ENCODE measurements around the gene CEP57L1.

CEP57L1 gene

DNA sequence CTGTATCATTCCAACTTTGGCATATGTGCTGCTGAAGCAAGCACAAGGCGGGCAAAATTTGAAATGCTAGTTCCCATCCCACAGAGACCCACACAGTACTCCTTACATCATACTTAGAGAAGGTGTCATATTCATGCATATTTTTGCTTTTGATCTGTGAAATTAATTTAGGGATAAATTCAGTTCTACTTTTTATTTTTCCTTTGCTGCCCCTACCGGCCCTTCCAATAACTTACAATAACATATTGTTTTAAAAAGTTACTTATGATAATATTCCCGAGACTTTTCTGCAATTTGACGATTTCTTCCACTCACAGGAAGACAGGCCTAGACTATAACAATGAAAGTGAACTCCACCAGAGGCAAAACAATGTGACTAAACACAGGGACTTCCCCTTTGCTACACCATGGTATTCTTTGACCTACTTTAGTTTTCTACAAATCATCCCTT lies 35.7 kb upstream of the CEP57L1 start:
- no peak overlapping the region for H3K4me3 ChIP-seq (ENCODE audit: low read length)
- no peak for TF ChIP-seq ZNF274 (IDR thresholded peaks at IDR 0.05; ENCODE audit: low read depth, low read length)

DNA sequence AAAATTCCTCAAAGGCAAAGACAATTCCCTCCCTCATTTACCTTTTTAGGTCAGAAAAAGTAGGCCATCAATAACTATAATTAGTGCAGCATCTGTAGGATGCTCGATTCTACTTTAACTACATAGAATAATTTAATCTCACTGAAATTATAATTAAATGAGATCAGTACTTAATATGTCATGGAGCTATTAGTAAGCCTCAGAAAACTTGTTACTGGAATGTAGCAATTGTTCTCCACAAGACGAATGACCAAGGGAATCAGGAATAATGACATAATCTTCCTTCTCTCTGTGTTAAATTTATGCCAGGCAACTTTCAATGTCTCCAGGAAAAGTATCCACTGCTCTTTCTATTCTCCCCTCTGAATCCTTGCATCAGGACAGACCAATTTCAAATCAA lies 34.7 kb upstream of the CEP57L1 start:
- H3K4me3 ChIP-seq (ENCODE audit: low read length): no peak overlapping the region

GRCh38 chr6:109062216-109062615 lies 33.1 kb upstream of the CEP57L1 start:
- H3K4me3 ChIP-seq (ENCODE audit: low read length): no peak overlapping the region
- TF ChIP-seq ZNF274 (IDR thresholded peaks at IDR 0.05; ENCODE audit: low read depth, low read length): no peak

More for the DNA sequence above, 34.7 kb upstream of the CEP57L1 start:
- TF ChIP-seq ZNF274 (IDR thresholded peaks at IDR 0.05; ENCODE audit: low read depth, low read length): no peak

DNA sequence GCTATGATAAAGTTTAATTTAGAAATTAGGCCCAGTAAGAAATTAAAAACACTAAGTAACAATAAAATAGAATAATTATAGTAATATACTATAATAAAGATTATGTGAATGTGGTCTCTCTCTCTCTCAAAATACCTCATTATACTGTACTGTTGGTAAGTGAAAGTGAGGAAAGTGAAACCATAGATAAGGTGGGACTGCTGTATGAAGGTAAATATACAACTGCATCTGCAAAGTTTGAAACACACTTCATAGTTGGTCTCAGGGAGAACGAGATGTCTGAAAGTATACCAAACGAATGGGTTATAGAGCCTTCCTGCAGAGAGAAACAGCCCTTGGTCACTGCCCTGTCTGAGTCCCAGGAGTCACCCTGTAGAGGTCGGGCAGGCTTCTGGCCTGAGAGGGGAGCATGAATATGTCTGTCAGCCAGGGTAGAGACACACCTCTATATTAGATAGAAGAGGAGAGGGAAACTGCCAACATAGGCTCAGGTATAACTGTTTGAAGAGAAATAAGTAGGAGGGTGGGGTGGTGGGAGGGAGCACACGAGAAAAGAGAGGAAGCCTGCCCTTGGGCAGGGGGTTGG lies 32.4 kb upstream of the CEP57L1 start:
- no peak for TF ChIP-seq ZNF274 (IDR thresholded peaks at IDR 0.05; ENCODE audit: low read depth, low read length)
- no peak overlapping the region for H3K4me3 ChIP-seq (ENCODE audit: low read length)

DNA sequence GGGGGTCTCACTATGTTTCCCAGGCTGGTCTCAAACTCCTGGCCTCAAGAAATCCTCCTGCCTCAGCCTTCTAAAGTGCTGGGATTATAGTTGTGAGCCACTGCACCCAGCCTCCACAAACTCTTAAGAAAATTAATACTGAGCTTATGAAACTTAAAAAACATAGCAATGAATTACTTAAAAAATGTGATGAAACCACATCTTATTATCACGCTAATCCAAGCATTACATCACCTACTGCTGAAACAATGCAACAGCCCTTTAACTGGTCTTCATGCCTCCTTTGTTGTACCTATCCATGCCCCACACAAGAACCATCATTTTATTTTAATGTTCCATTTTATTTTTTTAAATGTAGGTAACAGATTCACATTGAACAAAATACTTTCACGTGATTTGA lies 25.6 kb upstream of the CEP57L1 start:
- no peak for TF ChIP-seq ZNF274 (IDR thresholded peaks at IDR 0.05; ENCODE audit: low read depth, low read length)
- no peak overlapping the region for H3K4me3 ChIP-seq (ENCODE audit: low read length)

DNA sequence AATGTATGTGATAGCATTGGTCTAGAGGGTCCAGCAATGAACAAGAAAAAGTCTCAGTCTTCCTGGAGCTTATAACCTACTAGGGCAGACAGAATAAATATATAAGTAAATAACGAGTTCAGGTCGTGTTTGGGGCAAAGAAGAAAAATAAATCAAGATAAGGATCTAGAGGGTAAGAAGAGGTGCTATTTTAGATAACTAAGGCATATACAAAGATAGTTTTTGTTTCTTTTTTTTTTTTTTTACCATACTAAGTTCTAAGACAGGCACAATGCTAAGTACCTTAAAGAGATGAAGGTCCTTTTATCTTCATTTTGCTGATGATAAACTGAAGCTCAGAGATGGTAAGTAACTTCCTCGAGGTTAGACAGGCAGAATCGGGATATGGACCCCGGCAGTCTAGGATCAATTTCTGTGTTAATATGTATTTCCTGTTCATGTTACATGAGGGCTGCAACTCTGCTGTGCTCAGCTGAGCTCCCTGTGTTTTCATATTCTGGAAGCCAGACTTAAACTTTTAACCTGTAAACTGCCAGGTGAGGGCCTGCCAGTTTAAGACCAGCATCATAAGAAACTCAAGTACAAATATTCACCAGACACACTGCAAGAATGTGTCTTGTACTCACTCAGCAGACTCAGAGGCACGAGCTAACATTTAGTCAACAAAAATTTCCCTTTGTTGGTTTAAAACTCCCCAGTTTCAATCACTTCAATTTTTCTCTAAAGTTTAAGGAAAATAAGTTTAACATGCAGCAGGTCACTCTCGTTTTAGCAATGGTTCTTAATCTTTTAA lies 24.0 kb upstream of the CEP57L1 start:
- H3K4me3 ChIP-seq (ENCODE audit: low read length): no peak overlapping the region
- no peak for TF ChIP-seq ZNF274 (IDR thresholded peaks at IDR 0.05; ENCODE audit: low read depth, low read length)

DNA sequence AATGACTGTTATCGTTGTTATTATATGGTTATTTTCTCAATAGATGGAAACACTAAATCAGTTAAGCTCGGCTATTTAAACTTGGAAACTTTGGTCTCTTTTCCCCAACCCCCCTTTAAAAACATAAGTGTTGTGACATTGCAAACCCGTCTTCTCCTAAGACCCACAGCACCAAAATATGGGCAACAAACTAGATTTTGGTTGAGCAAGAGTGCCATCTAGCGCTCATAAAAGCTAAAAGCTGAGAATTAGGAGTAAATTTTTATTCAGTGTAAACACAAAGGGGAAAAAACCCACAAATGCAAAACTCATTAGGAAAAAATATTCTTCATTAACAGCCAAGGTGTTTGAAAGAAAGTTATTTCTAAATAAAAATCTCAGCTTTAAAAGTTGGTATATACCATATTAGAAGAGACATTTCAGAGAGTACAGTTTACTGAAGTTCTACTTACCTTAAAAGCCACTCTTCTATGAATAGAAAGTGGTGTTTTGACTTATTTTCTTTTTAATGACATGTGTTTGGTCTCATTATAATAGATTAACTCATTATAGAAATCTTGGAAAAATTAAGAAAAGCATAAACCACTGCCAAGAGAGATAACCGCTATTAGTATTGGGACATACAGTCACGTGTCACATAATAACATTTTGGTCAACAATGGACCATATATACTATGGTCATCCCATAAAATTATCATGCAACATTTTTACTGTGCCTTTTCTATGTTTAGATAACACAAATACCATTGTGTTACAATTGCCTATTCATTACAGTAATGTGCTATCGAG lies 21.8 kb upstream of the CEP57L1 start:
- TF ChIP-seq ZNF274 (IDR thresholded peaks at IDR 0.05; ENCODE audit: low read depth, low read length): no peak
- H3K4me3 ChIP-seq (ENCODE audit: low read length): no peak overlapping the region

DNA sequence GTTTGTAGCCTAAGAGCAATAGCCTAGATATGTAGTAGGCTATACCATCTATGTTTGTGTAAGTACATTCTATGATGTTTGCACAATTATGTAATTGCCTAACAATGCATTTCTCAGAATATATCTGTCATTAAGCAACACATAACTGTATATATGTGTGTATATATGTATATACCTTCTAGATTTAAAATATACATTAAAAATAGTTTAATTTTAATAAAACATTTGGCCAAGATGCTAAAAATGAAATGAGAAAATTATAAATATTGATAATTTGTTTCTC lies 21.2 kb upstream of the CEP57L1 start:
- no peak for TF ChIP-seq ZNF274 (IDR thresholded peaks at IDR 0.05; ENCODE audit: low read depth, low read length)
- no peak overlapping the region for H3K4me3 ChIP-seq (ENCODE audit: low read length)

- TF ChIP-seq ZNF274 (IDR thresholded peaks at IDR 0.05; ENCODE audit: low read depth, low read length): no peak
- no peak overlapping the region for H3K4me3 ChIP-seq (ENCODE audit: low read length)
Measured at GRCh38 chr6:109075934-109076333, 19.4 kb upstream of the CEP57L1 start.

DNA sequence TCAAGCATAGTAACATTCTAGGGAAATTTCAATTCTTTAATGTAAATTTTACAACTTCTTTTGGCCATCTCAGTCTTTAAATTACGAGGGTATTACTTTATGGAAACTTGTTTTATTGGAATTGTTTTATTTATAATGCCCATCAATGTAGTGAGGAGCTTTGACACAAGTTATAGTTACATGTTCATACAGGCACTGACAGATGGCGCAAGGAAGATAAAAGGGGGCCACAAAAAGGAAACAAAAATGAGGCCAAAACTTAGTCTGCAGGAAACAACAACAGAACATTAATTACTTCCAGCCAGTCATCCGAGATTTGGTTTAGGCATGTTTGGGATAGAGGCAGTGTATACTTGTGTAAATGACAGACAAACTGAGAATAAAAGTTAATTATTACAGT lies 18.9 kb upstream of the CEP57L1 start:
- TF ChIP-seq ZNF274 (IDR thresholded peaks at IDR 0.05; ENCODE audit: low read depth, low read length): no peak

GRCh38 chr6:109079981-109080380 lies 15.3 kb upstream of the CEP57L1 start:
- no peak for TF ChIP-seq ZNF274 (IDR thresholded peaks at IDR 0.05; ENCODE audit: low read depth, low read length)
- H3K4me3 ChIP-seq (ENCODE audit: low read length): no peak overlapping the region

More for the DNA sequence above, 18.9 kb upstream of the CEP57L1 start:
- no peak overlapping the region for H3K4me3 ChIP-seq (ENCODE audit: low read length)

GRCh38 chr6:109081026-109081425 lies 14.3 kb upstream of the CEP57L1 start:
- no peak overlapping the region for H3K4me3 ChIP-seq (ENCODE audit: low read length)
- TF ChIP-seq ZNF274 (IDR thresholded peaks at IDR 0.05; ENCODE audit: low read depth, low read length): no peak

DNA sequence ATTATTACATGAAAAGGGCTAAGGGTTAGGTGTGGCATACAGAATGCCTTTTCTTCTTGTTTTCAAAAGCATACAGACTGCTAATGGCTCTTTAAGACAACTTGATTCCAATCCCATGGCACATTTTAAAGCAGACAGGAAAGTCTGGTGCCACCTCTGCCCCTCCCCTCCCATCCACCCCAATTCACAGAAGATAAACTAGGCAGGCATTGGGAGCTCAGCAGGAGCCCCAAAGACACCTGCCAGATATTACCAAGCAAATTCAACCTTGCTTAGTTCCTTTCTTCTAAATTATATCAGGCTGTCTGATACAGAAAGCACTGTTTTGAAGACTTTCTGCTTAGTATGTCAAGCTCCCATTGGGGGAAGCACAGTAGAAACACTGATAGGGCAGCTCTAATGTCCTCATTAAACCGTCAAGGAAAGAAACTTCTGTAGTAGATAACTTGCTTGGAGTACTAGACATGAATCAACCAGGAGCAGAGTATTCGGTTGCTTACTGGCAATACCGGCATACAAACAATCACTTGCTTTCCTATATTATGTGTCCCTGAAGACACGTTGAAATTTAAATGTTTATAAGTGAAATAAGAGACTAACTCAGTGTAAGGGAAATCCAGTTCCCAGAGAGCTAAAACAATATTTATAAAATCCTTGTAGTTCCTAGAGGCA lies 13.7 kb upstream of the CEP57L1 start:
- no peak overlapping the region for H3K4me3 ChIP-seq (ENCODE audit: low read length)
- no peak for TF ChIP-seq ZNF274 (IDR thresholded peaks at IDR 0.05; ENCODE audit: low read depth, low read length)

DNA sequence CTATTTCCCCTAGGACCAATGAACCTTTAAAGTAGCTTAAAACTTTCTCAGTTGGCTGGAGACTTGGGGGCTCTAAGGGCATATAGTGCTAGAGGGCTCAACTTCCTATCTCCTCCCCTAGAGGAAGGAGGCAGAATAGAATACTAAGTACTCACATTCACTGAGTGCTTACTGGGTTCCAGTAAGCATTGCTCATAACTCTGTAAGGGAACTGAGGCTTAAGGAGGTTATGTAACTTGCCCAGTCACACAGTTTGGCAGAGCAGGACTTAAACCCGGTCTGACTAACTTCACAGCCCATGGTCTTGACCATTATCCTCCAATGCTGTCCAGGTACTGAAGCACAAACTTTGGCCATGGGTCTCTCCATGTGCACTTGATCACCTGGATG lies 13.1 kb upstream of the CEP57L1 start:
- TF ChIP-seq ZNF274 (IDR thresholded peaks at IDR 0.05; ENCODE audit: low read depth, low read length): no peak
- no peak overlapping the region for H3K4me3 ChIP-seq (ENCODE audit: low read length)
